Rectal smooth muscle tissue (tissue), 1 donor: ENCODE results near the gene CNOT3.
"Not testable (repeated sequence)": the region's sequence is repeated elsewhere in the genome, so short reads cannot be mapped to it uniquely, and the experiment has no call there.

Experiments
- H3K27ac ChIP-seq: one replicate; pipeline ENCODE4 v1.7.0; 2013; ENCODE audit warnings: low read depth, low read length, inconsistent platforms
- H3K27me3 ChIP-seq: one replicate; pipeline ENCODE4 v1.7.0; 2013; ENCODE audit warnings: low read length; ENCODE audit not compliant: control insufficient read depth, insufficient read depth
- H3K36me3 ChIP-seq: one replicate; pipeline ENCODE4 v1.7.0; 2013; ENCODE audit warnings: low read length; ENCODE audit not compliant: control insufficient read depth, insufficient read depth
- H3K4me1 ChIP-seq: one replicate; pipeline ENCODE4 v1.7.0; 2013; ENCODE audit warnings: low read length; ENCODE audit not compliant: control insufficient read depth, insufficient read depth
- H3K4me3 ChIP-seq: one replicate; pipeline ENCODE4 v1.7.0; 2013; ENCODE audit warnings: low read length
- H3K9ac ChIP-seq: one replicate; pipeline ENCODE4 v1.7.0; 2013; ENCODE audit warnings: low read length

CNOT3 gene

GRCh38 chr19:54137699-54138488 lies at the start of gene CNOT3:
Gene CNOT3, plus strand, starts transcription at chr19:54137762. Its CDS starts 5,217 bp downstream, at chr19:54142979.
- peak within 1 kb of the TSS; percentile 92 for H3K27ac ChIP-seq
- peaks cover 10% of the 10 kb centered on the region for H3K4me1 ChIP-seq
- H3K9ac ChIP-seq = peak within 1 kb of the TSS; percentile 73
- peaks cover 6% of the 10 kb centered on the region for H3K36me3 ChIP-seq
- peak within 1 kb of the TSS; percentile 76 for H3K4me3 ChIP-seq
- no peaks in the 10 kb centered on the region for H3K27me3 ChIP-seq

- Histone ChIP-seq H3K9ac (no peak overlapping the region), H3K27ac (no peak overlapping the region), H3K36me3 (no peaks in the 10 kb centered on the region), H3K27me3 (peaks cover 15% of the 10 kb centered on the region), H3K4me1 (peaks cover 3% of the 10 kb centered on the region), H3K4me3 (no peak overlapping the region)
Observed at GRCh38 chr19:54094426-54095000, 43.0 kb upstream of the CNOT3 start.

- Histone ChIP-seq H3K9ac (no peak overlapping the region), H3K4me3 (peak overlapping the region; percentile 46), H3K27ac (no peak overlapping the region), H3K4me1 (peaks cover 3% of the 10 kb centered on the region), H3K27me3 (peaks cover 15% of the 10 kb centered on the region), H3K36me3 (no peaks in the 10 kb centered on the region)
Observed at GRCh38 chr19:54095136-54095858, 42.3 kb upstream of the CNOT3 start.

DNA sequence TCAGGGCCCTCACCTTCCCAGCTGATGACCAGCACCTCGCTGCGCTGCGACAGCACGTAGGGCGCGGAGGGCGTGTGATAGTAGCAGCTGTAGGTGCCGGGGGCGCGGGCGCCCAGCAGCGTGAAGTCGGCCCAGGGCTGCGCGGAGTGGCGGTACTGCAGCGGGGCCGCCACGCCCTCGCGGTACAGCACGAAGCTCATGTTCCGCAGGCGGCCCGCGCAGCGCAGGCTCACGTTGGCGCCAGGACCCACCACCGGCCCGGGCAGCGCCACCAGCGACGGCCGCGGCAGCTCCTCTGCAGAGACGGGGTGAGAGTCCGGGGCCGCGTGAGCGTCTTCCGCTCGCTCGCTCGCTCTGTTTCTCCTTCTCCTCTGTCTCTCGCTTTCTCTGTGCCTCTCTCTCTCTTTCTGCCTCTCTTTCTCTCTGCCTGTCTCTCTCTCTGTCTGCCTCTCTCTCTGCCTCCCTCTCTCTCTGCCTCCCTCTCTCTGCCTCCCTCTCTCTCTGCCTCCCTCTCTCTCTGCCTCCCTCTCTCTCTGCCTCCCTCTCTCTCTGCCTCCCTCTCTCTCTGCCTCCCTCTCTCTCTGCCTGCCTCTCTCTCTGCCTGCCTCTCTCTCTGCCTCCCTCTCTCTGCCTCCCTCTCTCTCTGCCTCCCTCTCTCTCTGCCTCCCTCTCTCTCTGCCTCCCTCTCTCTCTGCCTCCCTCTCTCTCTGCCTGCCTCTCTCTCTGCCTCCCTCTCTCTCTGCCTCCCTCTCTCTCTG lies 41.5 kb upstream of the CNOT3 start:
- H3K36me3 ChIP-seq, H3K9ac ChIP-seq, H3K4me1 ChIP-seq, H3K27ac ChIP-seq: not testable (repeated sequence)
- peaks cover 15% of the 10 kb centered on the region for H3K27me3 ChIP-seq
- H3K4me3 ChIP-seq = peak overlapping the region; percentile 46

DNA sequence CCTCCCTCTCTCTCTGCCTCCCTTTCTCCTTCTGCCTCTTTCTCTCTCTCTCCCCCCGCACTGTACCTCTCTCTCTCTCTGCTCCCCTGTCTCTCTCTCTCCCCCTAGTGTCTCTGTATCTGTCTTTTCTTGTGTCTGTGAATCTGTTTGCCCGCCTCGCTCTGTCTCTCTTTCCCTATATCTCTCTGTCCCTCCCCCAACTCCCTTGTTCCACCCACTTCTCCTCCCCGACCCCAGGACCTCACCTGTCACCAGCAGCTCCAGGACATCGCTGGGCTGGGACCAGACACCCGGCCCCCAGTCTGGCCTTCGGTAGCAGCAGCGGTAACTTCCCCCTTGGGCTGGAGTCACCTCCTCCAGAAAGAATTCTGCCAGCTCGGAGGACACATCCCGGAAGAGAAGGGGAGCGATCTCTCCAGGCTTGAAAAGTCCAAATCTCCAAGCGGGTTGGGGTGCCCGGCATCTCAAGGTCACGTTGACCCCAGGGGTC lies 40.9 kb upstream of the CNOT3 start:
- peaks cover 3% of the 10 kb centered on the region for H3K4me1 ChIP-seq
- no peak overlapping the region for H3K9ac ChIP-seq
- H3K36me3 ChIP-seq = no peaks in the 10 kb centered on the region
- H3K27me3 ChIP-seq = peaks cover 15% of the 10 kb centered on the region
- peak overlapping the region; percentile 41 for H3K4me3 ChIP-seq
- no peak overlapping the region for H3K27ac ChIP-seq

GRCh38 chr19:54099190-54099902 lies 38.2 kb upstream of the CNOT3 start:
- Histone ChIP-seq H3K36me3 (no peaks in the 10 kb centered on the region), H3K4me3 (no peak overlapping the region), H3K27me3 (peaks cover 15% of the 10 kb centered on the region), H3K4me1 (peaks cover 5% of the 10 kb centered on the region), H3K27ac (no peak overlapping the region), H3K9ac (no peak overlapping the region)

GRCh38 chr19:54099903-54100255 lies 37.7 kb upstream of the CNOT3 start:
- H3K9ac ChIP-seq, H3K4me3 ChIP-seq, H3K4me1 ChIP-seq, H3K36me3 ChIP-seq, H3K27ac ChIP-seq, H3K27me3 ChIP-seq: not testable (repeated sequence)

- Histone ChIP-seq H3K4me1 (peaks cover 4% of the 10 kb centered on the region), H3K4me3 (no peak within 1 kb of the TSS), H3K27ac (no peak within 1 kb of the TSS), H3K27me3 (peaks cover 7% of the 10 kb centered on the region), H3K9ac (no peak within 1 kb of the TSS), H3K36me3 (peaks cover under 1% of the 10 kb centered on the region)
Observed at GRCh38 chr19:54100561-54100960, 37.0 kb upstream of the CNOT3 start, which contains the start of gene OSCAR. Gene OSCAR, minus strand, starts transcription at chr19:54100803. Its CDS starts 11 bp downstream, at chr19:54100792.

GRCh38 chr19:54102421-54103169 lies 35.0 kb upstream of the CNOT3 start, which contains the start of gene NDUFA3:
Gene NDUFA3, plus strand, starts transcription at chr19:54102855. Its CDS starts 24 bp downstream, at chr19:54102879.
- Histone ChIP-seq H3K9ac (peak within 1 kb of the TSS; percentile 59), H3K4me3 (peak within 1 kb of the TSS; percentile 93), H3K36me3 (peaks cover 15% of the 10 kb centered on the region), H3K27ac (peak within 1 kb of the TSS; percentile 55), H3K4me1 (peaks cover 2% of the 10 kb centered on the region), H3K27me3 (no peaks in the 10 kb centered on the region)

- no peaks in the 10 kb centered on the region for H3K27me3 ChIP-seq
- H3K27ac ChIP-seq = no peak overlapping the region
- peaks cover 36% of the 10 kb centered on the region for H3K36me3 ChIP-seq
- H3K4me3 ChIP-seq = no peak overlapping the region
- no peak overlapping the region for H3K9ac ChIP-seq
- H3K4me1 ChIP-seq = peaks cover 2% of the 10 kb centered on the region
Observed at GRCh38 chr19:54104998-54105715, 32.4 kb upstream of the CNOT3 start.
